MM.1S (cell line): ENCODE data around the gene RABEP2.

Experiments used
- DNase-seq: peaks from one replicate; pipeline ENCODE4 v3.0.0-alpha.2; 2015
- H2AFZ ChIP-seq: fragments of 300-600 bp; sonication (generic); 2 replicates; pipeline ENCODE4 v1.6.0; 2016; ENCODE audit warnings: antibody characterized with exemption, low read length
- H3F3A ChIP-seq: fragments of 300-600 bp; sonication (generic); 2 replicates; pipeline ENCODE4 v1.6.1; 2016; ENCODE audit warnings: mild to moderate bottlenecking, antibody characterized with exemption, low read length, moderate library complexity, mixed read lengths; ENCODE audit not compliant: insufficient read depth
- H3K27ac ChIP-seq: fragments of 300-600 bp; sonication (generic); 2 replicates; pipeline ENCODE4 v1.5.1; 2016; ENCODE audit warnings: mild to moderate bottlenecking, low read length
- H3K27me3 ChIP-seq: fragments of 300-600 bp; sonication (generic); replicated peaks from 2 replicates; pipeline ENCODE4 v1.6.0; 2016; ENCODE audit warnings: low read length; ENCODE audit not compliant: insufficient read depth
- H3K36me3 ChIP-seq: fragments of 300-600 bp; sonication (generic); replicated peaks from 2 replicates; pipeline ENCODE4 v1.6.1; 2016; ENCODE audit warnings: mild to moderate bottlenecking, low read length, mixed read lengths; ENCODE audit not compliant: insufficient read depth
- H3K4me1 ChIP-seq: fragments of 300-600 bp; sonication (generic); 2 replicates; pipeline ENCODE4 v1.6.1; 2016; ENCODE audit warnings: low read length, mixed read lengths
- H3K4me2 ChIP-seq: fragments of 300-600 bp; sonication (generic); 2 replicates; pipeline ENCODE4 v1.6.0; 2016; ENCODE audit warnings: low read depth, low read length
- H3K4me3 ChIP-seq: fragments of 300-600 bp; sonication (generic); 2 replicates; pipeline ENCODE4 v1.5.1; 2016; ENCODE audit warnings: low read length, mixed read lengths
- H3K79me2 ChIP-seq: fragments of 300-600 bp; sonication (generic); 2 replicates; pipeline ENCODE4 v1.6.1; 2016; ENCODE audit warnings: mixed run types, low read length, mixed read lengths
- H3K9ac ChIP-seq: fragments of 300-600 bp; sonication (generic); 2 replicates; pipeline ENCODE4 v1.6.1; 2016; ENCODE audit warnings: low read length, mixed read lengths
- H3K9me2 ChIP-seq: fragments of 300-600 bp; sonication (generic); replicated peaks from 2 replicates; pipeline ENCODE4 v1.6.1; 2016; ENCODE audit warnings: mild to moderate bottlenecking, low read length, mixed read lengths; ENCODE audit not compliant: insufficient read depth
- H3K9me3 ChIP-seq: fragments of 300-600 bp; sonication (generic); replicated peaks from 2 replicates; pipeline ENCODE4 v1.6.1; 2016; ENCODE audit warnings: mild to moderate bottlenecking, low read length, mixed read lengths; ENCODE audit not compliant: insufficient read depth
- H4K20me1 ChIP-seq: fragments of 300-600 bp; sonication (generic); 2 replicates; pipeline ENCODE4 v1.6.1; 2016; ENCODE audit warnings: mild to moderate bottlenecking, low read length, moderate library complexity, mixed read lengths; ENCODE audit not compliant: insufficient read depth
- EZH2 ChIP-seq: fragments of 300-600 bp; sonication (generic); optimal IDR thresholded peaks from 2 replicates; pipeline ENCODE3; 2017; ENCODE audit warnings: low read depth, mild to moderate bottlenecking, antibody characterized with exemption, low read length, mixed read lengths
- EZH2phosphoT487 ChIP-seq: fragments of 300-600 bp; sonication (generic); IDR thresholded peaks from 2 replicates; pipeline ENCODE4 v1.6.1; 2018; ENCODE audit warnings: antibody characterized with exemption, low read length
- TF ChIP-seq, protein P1 (sequence below): fragments of 300-600 bp; sonication (generic); IDR thresholded peaks from 2 replicates; pipeline ENCODE4 v1.5.1; 2016; ENCODE audit warnings: antibody characterized with exemption, low read length, mixed read lengths

Gene RABEP2

DNA sequence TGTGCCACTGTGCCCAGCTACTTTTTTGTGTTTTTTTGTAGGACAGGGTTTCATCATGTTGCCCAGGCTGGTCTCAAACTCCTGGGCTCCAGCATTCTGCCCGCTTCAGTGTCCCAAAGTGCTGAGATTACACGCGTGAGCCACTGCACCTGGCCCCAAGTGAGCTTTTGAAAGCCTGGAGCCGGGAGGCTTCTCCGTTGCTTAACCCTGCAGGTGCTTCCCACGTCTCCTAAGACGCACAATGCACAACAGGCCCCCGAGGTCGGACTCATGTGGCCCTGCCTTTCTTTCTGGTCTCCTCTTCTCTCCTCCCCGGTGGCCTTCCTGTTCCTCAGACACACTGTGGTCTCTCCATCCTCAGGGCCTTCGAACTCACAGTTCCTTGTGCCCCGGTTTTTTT, 12.5 kb downstream of the RABEP2 start:
- no peak for DNase-seq
- H3K4me2 ChIP-seq: no peak overlapping the region
- no peaks in the 10 kb centered on the region for H3K9me3 ChIP-seq
- H3K27me3 ChIP-seq: no peaks in the 10 kb centered on the region
- no peaks in the 10 kb centered on the region for H3F3A ChIP-seq
- H3K4me1 ChIP-seq: no peaks in the 10 kb centered on the region
- H2AFZ ChIP-seq: no peak overlapping the region
- H3K79me2 ChIP-seq: no peaks in the 10 kb centered on the region
- H3K36me3 ChIP-seq: no peaks in the 10 kb centered on the region
- no peak overlapping the region for H3K9ac ChIP-seq
- H3K9me2 ChIP-seq: no peaks in the 10 kb centered on the region
- no peak overlapping the region for H3K27ac ChIP-seq
- H4K20me1 ChIP-seq: no peaks in the 10 kb centered on the region
- no peak overlapping the region for H3K4me3 ChIP-seq
- no peak for TF ChIP-seq EZH2
- TF ChIP-seq, protein P1, sequence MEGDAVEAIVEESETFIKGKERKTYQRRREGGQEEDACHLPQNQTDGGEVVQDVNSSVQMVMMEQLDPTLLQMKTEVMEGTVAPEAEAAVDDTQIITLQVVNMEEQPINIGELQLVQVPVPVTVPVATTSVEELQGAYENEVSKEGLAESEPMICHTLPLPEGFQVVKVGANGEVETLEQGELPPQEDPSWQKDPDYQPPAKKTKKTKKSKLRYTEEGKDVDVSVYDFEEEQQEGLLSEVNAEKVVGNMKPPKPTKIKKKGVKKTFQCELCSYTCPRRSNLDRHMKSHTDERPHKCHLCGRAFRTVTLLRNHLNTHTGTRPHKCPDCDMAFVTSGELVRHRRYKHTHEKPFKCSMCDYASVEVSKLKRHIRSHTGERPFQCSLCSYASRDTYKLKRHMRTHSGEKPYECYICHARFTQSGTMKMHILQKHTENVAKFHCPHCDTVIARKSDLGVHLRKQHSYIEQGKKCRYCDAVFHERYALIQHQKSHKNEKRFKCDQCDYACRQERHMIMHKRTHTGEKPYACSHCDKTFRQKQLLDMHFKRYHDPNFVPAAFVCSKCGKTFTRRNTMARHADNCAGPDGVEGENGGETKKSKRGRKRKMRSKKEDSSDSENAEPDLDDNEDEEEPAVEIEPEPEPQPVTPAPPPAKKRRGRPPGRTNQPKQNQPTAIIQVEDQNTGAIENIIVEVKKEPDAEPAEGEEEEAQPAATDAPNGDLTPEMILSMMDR: no peak
- no peak for TF ChIP-seq EZH2phosphoT487

DNA sequence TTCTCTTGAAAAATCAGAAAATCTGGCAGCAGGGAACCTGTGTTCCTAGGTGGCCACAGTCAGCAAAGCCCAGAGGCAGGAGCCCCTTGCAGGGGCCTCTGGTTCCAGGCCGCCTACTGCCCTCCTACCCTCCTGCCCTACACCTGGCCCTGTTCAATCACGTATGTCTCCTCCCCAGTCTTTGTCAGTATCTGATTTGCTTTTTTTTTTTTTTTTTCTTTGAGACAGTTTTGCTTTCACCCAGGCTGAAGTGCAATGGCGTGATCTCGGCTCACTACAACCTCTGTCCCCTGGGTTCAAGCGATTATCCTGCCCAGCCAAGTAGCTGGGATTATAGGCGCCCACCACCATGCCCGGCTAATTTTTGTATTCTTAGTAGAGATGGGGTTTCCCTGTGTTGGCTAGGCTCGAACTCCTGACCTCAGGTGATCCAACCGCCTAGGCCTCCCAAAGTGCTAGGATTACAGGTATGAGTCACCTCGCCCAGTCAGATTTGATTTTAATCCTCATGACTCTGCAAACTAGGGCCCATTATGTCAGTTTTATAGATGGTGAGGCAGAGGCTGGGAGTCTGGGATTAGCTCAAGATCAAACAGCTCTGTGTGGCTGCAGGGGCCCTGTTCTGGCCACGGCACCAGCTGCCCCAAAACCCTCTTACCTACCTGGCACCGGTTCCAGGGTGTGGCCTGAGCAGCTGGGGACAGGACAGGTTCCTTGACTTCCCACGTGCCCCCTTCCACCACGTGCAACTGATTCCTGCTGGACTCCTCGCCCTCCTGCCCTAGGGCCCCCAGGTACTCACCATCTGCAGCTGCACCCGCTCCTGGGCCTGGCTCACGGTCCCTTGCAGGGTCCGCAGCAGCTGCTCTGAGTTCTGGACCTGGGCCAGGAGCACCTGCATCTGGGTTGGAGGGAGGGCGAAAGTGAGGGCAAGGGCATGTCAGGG, 14.7 kb downstream of the RABEP2 start:
- Histone ChIP-seq H3K9me3 (no peaks in the 10 kb centered on the region), H3K79me2 (no peaks in the 10 kb centered on the region), H3K9me2 (no peaks in the 10 kb centered on the region), H3K4me2 (no peak overlapping the region), H3K36me3 (no peaks in the 10 kb centered on the region), H3K9ac (no peak overlapping the region), H3K4me1 (no peaks in the 10 kb centered on the region), H2AFZ (no peak overlapping the region), H3K4me3 (no peak overlapping the region), H3F3A (no peaks in the 10 kb centered on the region), H3K27ac (no peak overlapping the region), H3K27me3 (no peaks in the 10 kb centered on the region), H4K20me1 (no peaks in the 10 kb centered on the region)
- no peak for DNase-seq
- no peak for TF ChIP-seq EZH2phosphoT487
- no peak for TF ChIP-seq EZH2
- TF ChIP-seq, protein P1: no peak

DNA sequence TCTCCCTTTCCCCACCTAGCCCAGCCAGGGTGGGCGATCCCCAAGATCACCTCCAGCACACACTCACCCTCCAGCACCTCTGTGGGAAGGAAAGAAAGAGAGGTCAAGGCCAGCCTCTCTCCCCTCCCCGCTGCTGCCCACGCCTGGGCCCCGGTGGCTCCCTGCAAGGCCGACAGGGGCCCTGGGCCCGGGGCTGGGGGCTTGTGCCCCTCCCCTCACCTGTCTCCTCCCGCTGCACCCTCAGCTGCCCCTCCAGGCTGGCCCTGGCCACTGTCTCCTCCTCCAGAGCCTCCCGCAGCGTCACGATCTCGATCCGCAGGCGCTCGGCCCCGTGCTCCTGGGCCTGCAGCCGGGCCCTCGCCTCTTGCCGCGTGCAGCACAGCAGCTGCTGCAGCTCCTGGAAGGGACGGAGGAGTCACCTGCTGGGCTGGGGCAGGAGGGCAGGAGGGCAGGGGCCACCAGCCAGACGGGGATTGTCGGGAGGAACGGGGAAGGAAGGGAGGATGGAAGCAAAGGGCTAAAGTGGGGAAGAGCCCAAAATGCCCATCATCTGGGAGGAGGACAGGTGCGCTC, 19.2 kb downstream of the RABEP2 start:
- TF ChIP-seq, protein P1: no peak
- TF ChIP-seq EZH2phosphoT487 (no peak), EZH2 (no peak)
- H3K4me3 ChIP-seq: no peak overlapping the region
- H2AFZ ChIP-seq: no peak overlapping the region
- H3K36me3 ChIP-seq: no peaks in the 10 kb centered on the region
- H4K20me1 ChIP-seq: no peaks in the 10 kb centered on the region
- H3K4me1 ChIP-seq: no peaks in the 10 kb centered on the region
- no peak overlapping the region for H3K9ac ChIP-seq
- no peaks in the 10 kb centered on the region for H3F3A ChIP-seq
- DNase-seq: no peak
- H3K9me2 ChIP-seq: no peaks in the 10 kb centered on the region
- no peaks in the 10 kb centered on the region for H3K9me3 ChIP-seq
- no peaks in the 10 kb centered on the region for H3K79me2 ChIP-seq
- no peak overlapping the region for H3K4me2 ChIP-seq
- H3K27me3 ChIP-seq: no peaks in the 10 kb centered on the region
- H3K27ac ChIP-seq: no peak overlapping the region
